Stimulated activated effector memory CD8-positive, alpha-beta T cell treated with anti-CD3 and anti-CD28 coated beads, Interleukin-12 subunit alpha, Interleukin-12 subunit beta, amount 100 ng/mL, for 72 hours (primary cell): ENCODE data around the gene GRM3.

Experiments used
- ATAC-seq: fragments of 150-1000 bp; cut with Tn5 transposase; 2 replicates; pipeline ENCODE4 v1.10.0; 2021
- DNase-seq, 2 donors: peaks; one replicate each; pipeline ENCODE4 v3.0.0; 2021 to 2022; ENCODE audit warnings: low spot score in 2 of 2
- H3K27ac Mint-ChIP-seq: one replicate; pipeline ENCODE4 v1.8.0; 2022; ENCODE audit warnings: mild to moderate bottlenecking, mixed read lengths
- H3K36me3 Mint-ChIP-seq: one replicate; pipeline ENCODE4 v1.8.0; 2022; ENCODE audit warnings: mild to moderate bottlenecking, mixed read lengths
- H3K4me1 Mint-ChIP-seq: one replicate; pipeline ENCODE4 v1.8.0; 2022; ENCODE audit warnings: mixed read lengths
- H3K4me3 Mint-ChIP-seq: one replicate; pipeline ENCODE4 v1.8.0; 2022; ENCODE audit warnings: mild to moderate bottlenecking, mixed read lengths
- H3K9me3 Mint-ChIP-seq: one replicate; pipeline ENCODE4 v1.8.0; 2022; ENCODE audit warnings: mixed read lengths

Gene GRM3

GRCh38 chr7:86793136-86793535 lies 149.4 kb downstream of the GRM3 start:
- H3K4me3 Mint-ChIP-seq, result no peak overlapping the region
- ATAC-seq (no peak), DNase-seq (no peak)
- peaks cover 7% of the 10 kb centered on the region for H3K9me3 Mint-ChIP-seq
- H3K36me3 Mint-ChIP-seq, result no peaks in the 10 kb centered on the region
- no peaks in the 10 kb centered on the region for H3K4me1 Mint-ChIP-seq
- H3K27ac Mint-ChIP-seq, result no peak overlapping the region

GRCh38 chr7:86814661-86815379 lies 171.1 kb downstream of the GRM3 start:
- Mint-ChIP-seq H3K36me3 (no peaks in the 10 kb centered on the region), H3K4me1 (no peaks in the 10 kb centered on the region), H3K4me3 (no peak overlapping the region), H3K27ac (no peak overlapping the region), H3K9me3 (peaks cover 2% of the 10 kb centered on the region)
- DNase-seq (no peak), ATAC-seq (no peak)

- Mint-ChIP-seq H3K9me3 (peaks cover 2% of the 10 kb centered on the region), H3K27ac (no peak overlapping the region), H3K4me3 (no peak overlapping the region), H3K36me3 (no peaks in the 10 kb centered on the region), H3K4me1 (no peaks in the 10 kb centered on the region)
- ATAC-seq (no peak), DNase-seq (no peak)
Observed at GRCh38 chr7:86815556-86815955, 171.8 kb downstream of the GRM3 start.

- DNase-seq (no peak), ATAC-seq (no peak)
- no peaks in the 10 kb centered on the region for H3K36me3 Mint-ChIP-seq
- H3K4me3 Mint-ChIP-seq, result no peak overlapping the region
- H3K9me3 Mint-ChIP-seq, result peaks cover 2% of the 10 kb centered on the region
- no peak overlapping the region for H3K27ac Mint-ChIP-seq
- H3K4me1 Mint-ChIP-seq, result no peaks in the 10 kb centered on the region
Observed at GRCh38 chr7:86818903-86819302, 175.2 kb downstream of the GRM3 start.

- ATAC-seq (no peak), DNase-seq (no peak)
- Mint-ChIP-seq H3K4me3 (no peak overlapping the region), H3K9me3 (no peaks in the 10 kb centered on the region), H3K27ac (no peak overlapping the region), H3K4me1 (no peaks in the 10 kb centered on the region), H3K36me3 (no peaks in the 10 kb centered on the region)
Observed at GRCh38 chr7:86823769-86824168, 180.1 kb downstream of the GRM3 start.

GRCh38 chr7:86825264-86825663 lies 181.6 kb downstream of the GRM3 start:
- ATAC-seq, result no peak
- no peaks in the 10 kb centered on the region for H3K36me3 Mint-ChIP-seq
- no peak for DNase-seq
- H3K4me1 Mint-ChIP-seq, result no peaks in the 10 kb centered on the region
- H3K9me3 Mint-ChIP-seq, result no peaks in the 10 kb centered on the region
- H3K4me3 Mint-ChIP-seq, result no peak overlapping the region
- no peak overlapping the region for H3K27ac Mint-ChIP-seq

- no peak overlapping the region for H3K4me3 Mint-ChIP-seq
- H3K36me3 Mint-ChIP-seq, result no peaks in the 10 kb centered on the region
- ATAC-seq (no peak), DNase-seq (no peak)
- H3K9me3 Mint-ChIP-seq, result no peaks in the 10 kb centered on the region
- no peaks in the 10 kb centered on the region for H3K4me1 Mint-ChIP-seq
- H3K27ac Mint-ChIP-seq, result no peak overlapping the region
Observed at GRCh38 chr7:86826948-86827347, 183.2 kb downstream of the GRM3 start.

- no peaks in the 10 kb centered on the region for H3K36me3 Mint-ChIP-seq
- no peaks in the 10 kb centered on the region for H3K9me3 Mint-ChIP-seq
- no peak for DNase-seq
- no peak overlapping the region for H3K27ac Mint-ChIP-seq
- no peaks in the 10 kb centered on the region for H3K4me1 Mint-ChIP-seq
- ATAC-seq, result no peak
- no peak overlapping the region for H3K4me3 Mint-ChIP-seq
Observed at GRCh38 chr7:86833360-86833759, 189.7 kb downstream of the GRM3 start.

GRCh38 chr7:86837235-86837634 lies 193.5 kb downstream of the GRM3 start:
- Mint-ChIP-seq H3K27ac (no peak overlapping the region), H3K9me3 (no peaks in the 10 kb centered on the region), H3K4me3 (no peak overlapping the region), H3K36me3 (no peaks in the 10 kb centered on the region), H3K4me1 (no peaks in the 10 kb centered on the region)
- no peak for ATAC-seq
- no peak for DNase-seq

- ATAC-seq, result peak; percentile 83
- H3K9me3 Mint-ChIP-seq, result no peaks in the 10 kb centered on the region
- H3K27ac Mint-ChIP-seq, result no peak overlapping the region
- H3K36me3 Mint-ChIP-seq, result no peaks in the 10 kb centered on the region
- no peak overlapping the region for H3K4me3 Mint-ChIP-seq
- H3K4me1 Mint-ChIP-seq, result no peaks in the 10 kb centered on the region
- no peak for DNase-seq
Observed at GRCh38 chr7:86844608-86845007, 200.9 kb downstream of the GRM3 start.

GRCh38 chr7:86846494-86847190 lies 202.9 kb downstream of the GRM3 start:
- no peaks in the 10 kb centered on the region for H3K9me3 Mint-ChIP-seq
- DNase-seq, result no peak
- no peak for ATAC-seq
- no peaks in the 10 kb centered on the region for H3K36me3 Mint-ChIP-seq
- no peak overlapping the region for H3K27ac Mint-ChIP-seq
- H3K4me3 Mint-ChIP-seq, result no peak overlapping the region
- H3K4me1 Mint-ChIP-seq, result no peaks in the 10 kb centered on the region

GRCh38 chr7:86848226-86848625 lies 204.5 kb downstream of the GRM3 start:
- H3K36me3 Mint-ChIP-seq, result no peaks in the 10 kb centered on the region
- H3K4me1 Mint-ChIP-seq, result no peaks in the 10 kb centered on the region
- DNase-seq, result no peak
- H3K4me3 Mint-ChIP-seq, result no peak overlapping the region
- no peak for ATAC-seq
- no peak overlapping the region for H3K27ac Mint-ChIP-seq
- H3K9me3 Mint-ChIP-seq, result no peaks in the 10 kb centered on the region

GRCh38 chr7:86851566-86851965 lies 207.9 kb downstream of the GRM3 start:
- Mint-ChIP-seq H3K4me1 (no peaks in the 10 kb centered on the region), H3K36me3 (no peaks in the 10 kb centered on the region), H3K4me3 (no peak overlapping the region), H3K27ac (no peak overlapping the region), H3K9me3 (no peaks in the 10 kb centered on the region)
- ATAC-seq (no peak), DNase-seq (no peak)

- H3K9me3 Mint-ChIP-seq, result peaks cover 2% of the 10 kb centered on the region
Observed at GRCh38 chr7:86863452-86863851, 219.7 kb downstream of the GRM3 start.

GRCh38 chr7:86867163-86867762 lies 223.6 kb downstream of the GRM3 start:
- Mint-ChIP-seq H3K9me3 (peaks cover 7% of the 10 kb centered on the region), H3K4me3 (no peak overlapping the region), H3K4me1 (no peaks in the 10 kb centered on the region), H3K27ac (no peak overlapping the region), H3K36me3 (no peaks in the 10 kb centered on the region)
- no peak for DNase-seq
- no peak for ATAC-seq

More at GRCh38 chr7:86863452-86863851, 219.7 kb downstream of the GRM3 start:
- Mint-ChIP-seq H3K4me3 (no peak overlapping the region), H3K36me3 (no peaks in the 10 kb centered on the region), H3K27ac (no peak overlapping the region), H3K4me1 (no peaks in the 10 kb centered on the region)
- ATAC-seq (peak; percentile 45), DNase-seq (no peak)

- no peaks in the 10 kb centered on the region for H3K9me3 Mint-ChIP-seq
- no peak overlapping the region for H3K4me3 Mint-ChIP-seq
- H3K27ac Mint-ChIP-seq, result no peak overlapping the region
- DNase-seq (no peak), ATAC-seq (no peak)
- H3K36me3 Mint-ChIP-seq, result no peaks in the 10 kb centered on the region
- H3K4me1 Mint-ChIP-seq, result no peaks in the 10 kb centered on the region
Observed at GRCh38 chr7:86876146-86876545, 232.4 kb downstream of the GRM3 start.
